Fibroblast of mammary gland (primary cell): ENCODE results near the gene DNMT3B.
"Not testable (repeated sequence)": the region's sequence is repeated elsewhere in the genome, so short reads cannot be mapped to it uniquely, and the experiment has no call there.

Source experiments
- DNase-seq: peaks from one replicate; pipeline ENCODE4 v3.0.0-alpha.2; 2010; ENCODE audit warnings: low read depth
- H3K4me3 ChIP-seq: 2 replicates; pipeline ENCODE4 v1.5.1; 2011; ENCODE audit warnings: low read depth, mild to moderate bottlenecking, low read length, moderate library complexity; ENCODE audit not compliant: control insufficient read depth
- CTCF ChIP-seq: conservative IDR thresholded peaks from 2 replicates; pipeline ENCODE4 v1.5.1; 2011; ENCODE audit warnings: low read depth, low read length, inconsistent platforms; ENCODE audit not compliant: control insufficient read depth, insufficient read depth

DNMT3B gene

DNA sequence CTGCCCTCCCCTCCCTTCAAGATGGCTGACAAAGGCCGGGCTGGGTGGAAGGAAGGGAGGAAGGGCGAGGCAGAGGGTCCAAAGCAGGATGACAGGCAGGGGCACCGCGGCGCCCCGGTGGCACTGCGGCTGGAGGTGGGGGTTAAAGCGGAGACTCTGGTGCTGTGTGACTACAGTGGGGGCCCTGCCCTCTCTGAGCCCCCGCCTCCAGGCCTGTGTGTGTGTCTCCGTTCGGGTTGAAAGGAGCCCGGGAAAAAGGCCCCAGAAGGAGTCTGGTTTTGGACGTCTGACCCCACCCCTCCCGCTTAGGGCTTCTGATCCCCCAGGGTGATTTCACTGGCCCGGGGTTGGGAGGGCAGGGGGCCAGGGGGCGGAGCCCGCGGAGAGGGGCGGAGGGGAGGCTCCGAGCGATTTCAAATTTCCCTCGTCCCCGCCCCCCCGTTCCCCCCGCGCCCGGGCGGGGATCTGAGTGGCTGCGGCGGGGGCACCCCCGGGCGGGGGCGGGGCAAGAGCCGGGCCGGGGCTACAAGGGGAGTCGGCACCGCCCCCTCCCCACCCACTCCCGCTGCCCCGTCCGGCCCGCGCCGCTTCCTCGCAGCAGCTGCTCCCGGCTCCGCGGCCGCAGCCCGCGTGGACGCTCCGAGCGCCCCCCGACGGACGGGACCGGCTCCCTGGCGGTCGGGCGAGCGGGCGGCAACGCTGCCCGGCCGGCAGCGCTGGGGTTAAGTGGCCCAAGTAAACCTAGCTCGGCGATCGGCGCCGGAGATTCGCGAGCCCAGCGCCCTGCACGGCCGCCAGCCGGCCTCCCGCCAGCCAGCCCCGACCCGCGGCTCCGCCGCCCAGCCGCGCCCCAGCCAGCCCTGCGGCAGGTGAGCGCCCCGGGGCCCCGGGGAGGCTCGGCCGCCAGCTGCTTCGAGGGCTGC lies at the start of gene DNMT3B:
Gene DNMT3B (plus strand): TSS at position 555 of the 923 bp plus-strand sequence. CDS start 17,939 bp downstream, outside the sequence.
- DNase-seq, result peak; percentile 72

GRCh38 chr20:32718749-32719348 lies 43.3 kb upstream of the DNMT3B start:
- no peak for DNase-seq
- no peak for TF ChIP-seq CTCF
- no peak overlapping the region for H3K4me3 ChIP-seq

More for the DNA sequence above, at the start of gene DNMT3B:
- peak within 1 kb of the TSS; percentile 76 for H3K4me3 ChIP-seq
- no peak for TF ChIP-seq CTCF

DNA sequence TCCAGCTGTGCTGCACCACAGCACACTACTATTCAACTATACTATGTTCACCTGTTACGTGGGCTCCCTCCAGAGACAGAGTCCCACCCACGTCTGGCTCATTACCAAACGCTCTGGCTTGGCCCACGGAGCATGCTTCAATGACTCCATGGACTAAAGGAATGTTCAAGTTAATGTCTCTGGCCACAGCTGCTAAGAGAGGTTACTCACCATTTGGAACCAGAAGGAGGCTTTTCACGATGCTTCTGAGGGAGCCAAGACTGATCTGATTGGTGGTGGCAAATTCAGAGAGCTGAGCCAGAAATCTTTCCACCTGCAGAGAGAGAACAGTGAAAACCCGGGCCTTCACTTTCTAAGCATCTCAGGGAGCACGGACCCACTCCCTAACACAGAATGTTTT lies 34.5 kb upstream of the DNMT3B start:
- TF ChIP-seq CTCF, result no peak
- DNase-seq, result peak; percentile 92
- H3K4me3 ChIP-seq, result no peak overlapping the region

GRCh38 chr20:32728435-32728834 lies 33.8 kb upstream of the DNMT3B start:
- not testable (repeated sequence) for DNase-seq, H3K4me3 ChIP-seq

DNA sequence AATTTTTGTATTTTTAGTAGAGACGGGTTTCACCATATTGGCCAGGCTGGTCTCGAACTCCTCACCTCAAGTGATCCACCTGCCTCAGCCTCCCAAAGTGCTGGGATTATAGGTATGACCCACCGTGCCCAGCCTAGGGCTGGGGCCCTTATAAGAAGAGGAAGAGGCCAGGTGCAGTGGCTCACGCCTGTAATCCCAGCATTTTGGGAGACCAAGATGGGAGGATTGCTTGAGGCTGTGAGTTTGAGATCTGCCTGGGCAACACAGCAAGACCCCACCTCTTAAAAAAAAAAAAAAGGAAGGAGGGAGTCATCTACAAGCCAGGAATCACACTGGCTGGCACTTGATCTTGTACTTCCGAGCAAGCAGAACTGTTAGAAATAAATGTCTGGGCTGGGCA lies 32.9 kb upstream of the DNMT3B start:
- DNase-seq, H3K4me3 ChIP-seq: not testable (repeated sequence)

DNA sequence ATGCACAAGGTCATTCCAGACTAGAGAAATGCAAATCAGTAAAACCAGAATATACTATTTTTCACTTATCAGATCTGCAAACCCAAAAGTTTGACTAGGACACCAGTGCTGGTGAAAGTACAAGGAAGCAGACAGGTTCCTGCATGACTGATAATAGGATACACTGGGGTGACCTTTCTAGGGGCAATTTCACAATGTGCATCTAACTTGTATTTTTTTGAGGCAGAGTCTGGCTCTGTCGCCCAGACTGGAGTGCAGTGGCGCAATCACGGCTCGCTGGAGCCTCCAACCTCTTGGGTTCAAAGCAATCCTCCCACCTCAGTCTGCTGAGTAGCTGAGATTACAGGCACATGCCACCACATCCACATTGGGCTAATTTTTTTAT lies 30.3 kb upstream of the DNMT3B start:
- H3K4me3 ChIP-seq, result no peak overlapping the region
- TF ChIP-seq CTCF, result no peak
- DNase-seq, result peak; percentile 58

DNA sequence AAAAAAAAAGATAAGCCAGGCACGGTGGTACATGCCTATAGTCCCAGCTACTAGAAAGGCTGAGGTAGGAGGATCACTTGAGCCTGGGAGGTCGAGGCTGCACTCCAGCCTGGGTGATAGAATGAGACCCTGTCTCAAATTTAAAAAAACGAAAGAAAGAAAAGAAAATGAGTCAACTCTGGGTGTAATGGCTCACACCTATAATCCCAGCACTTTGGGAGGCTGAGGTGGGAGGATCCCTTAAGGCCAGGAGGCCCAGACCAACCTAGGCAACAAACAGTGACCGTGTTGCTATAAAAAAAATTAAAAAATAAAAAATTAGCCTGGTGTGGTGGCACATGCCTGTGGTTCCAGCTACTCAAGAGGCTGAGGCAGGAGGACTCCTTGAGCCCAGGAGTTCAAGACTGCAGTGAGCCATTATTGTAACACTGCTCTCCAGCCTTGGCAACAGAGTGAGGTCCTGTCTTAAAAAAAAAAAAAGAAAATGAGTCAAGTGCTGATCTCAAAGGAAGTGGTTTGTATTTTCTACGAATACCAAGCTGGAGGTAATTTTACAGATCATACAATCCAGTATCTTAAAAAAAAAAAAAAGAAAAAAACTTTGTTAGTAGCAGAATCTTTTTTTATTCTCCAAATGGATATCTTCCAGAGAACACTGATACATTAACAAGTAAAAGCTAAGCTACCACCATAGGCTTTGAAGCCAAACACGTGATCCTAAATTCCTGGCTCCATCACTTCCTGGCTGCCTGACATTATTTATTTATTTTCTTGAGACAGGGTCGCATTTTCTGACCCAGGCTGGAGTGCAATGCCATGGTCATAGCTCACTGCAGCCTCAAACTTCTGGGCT lies 24.6 kb upstream of the DNMT3B start:
- H3K4me3 ChIP-seq, result no peak overlapping the region
- DNase-seq, result peak; percentile 87
- no peak for TF ChIP-seq CTCF
